Ishikawa (cell line): Measurements from ENCODE around the gene TMEM253.

Source experiments
- CEBPB ChIP-seq: IDR thresholded peaks from 2 replicates; pipeline ENCODE4 v1.6.1; 2012
- CREB1 ChIP-seq: IDR thresholded peaks from 2 replicates; pipeline ENCODE4 v1.6.1; 2012; ENCODE audit warnings: low read depth
- EGR1 ChIP-seq: IDR thresholded peaks from 2 replicates; pipeline ENCODE4 v1.6.1; 2012
- EP300 ChIP-seq: IDR thresholded peaks from 2 replicates; pipeline ENCODE4 v1.6.1; 2012; ENCODE audit warnings: borderline replicate concordance
- FOXM1 ChIP-seq: IDR thresholded peaks from 2 replicates; pipeline ENCODE4 v1.6.1; 2012; ENCODE audit warnings: low read depth, borderline replicate concordance
- MAX ChIP-seq: IDR thresholded peaks from 2 replicates; pipeline ENCODE4 v1.6.1; 2012
- NFIC ChIP-seq: IDR thresholded peaks from 2 replicates; pipeline ENCODE4 v1.6.1; 2012
- RAD21 ChIP-seq: IDR thresholded peaks from 2 replicates; pipeline ENCODE4 v1.6.1; 2012; ENCODE audit warnings: low read depth
- TAF1 ChIP-seq: IDR thresholded peaks from 2 replicates; pipeline ENCODE4 v1.6.1; 2012; ENCODE audit warnings: low read depth, mild to moderate bottlenecking
- TCF12 ChIP-seq: IDR thresholded peaks from 2 replicates; pipeline ENCODE4 v1.6.1; 2012; ENCODE audit warnings: low read depth
- TEAD4 ChIP-seq: IDR thresholded peaks from 2 replicates; pipeline ENCODE4 v1.6.1; 2012
- YY1 ChIP-seq: IDR thresholded peaks from 2 replicates; pipeline ENCODE4 v1.6.1; 2012; ENCODE audit warnings: low read depth
- ZBTB7A ChIP-seq: IDR thresholded peaks from 2 replicates; pipeline ENCODE4 v1.6.1; 2012; ENCODE audit warnings: low read depth
- TF ChIP-seq, protein P1 (sequence below): IDR thresholded peaks from 2 replicates; pipeline ENCODE4 v1.6.1; 2012
- TF ChIP-seq, protein P2 (sequence below): IDR thresholded peaks from 2 replicates; pipeline ENCODE4 v1.6.1; 2012; ENCODE audit warnings: low read depth, mild to moderate bottlenecking

The TMEM253 gene

GRCh38 chr14:21133901-21134300 lies 33.0 kb downstream of the TMEM253 start:
- TF ChIP-seq FOXM1 (no peak), TCF12 (no peak), ZBTB7A (no peak)

DNA sequence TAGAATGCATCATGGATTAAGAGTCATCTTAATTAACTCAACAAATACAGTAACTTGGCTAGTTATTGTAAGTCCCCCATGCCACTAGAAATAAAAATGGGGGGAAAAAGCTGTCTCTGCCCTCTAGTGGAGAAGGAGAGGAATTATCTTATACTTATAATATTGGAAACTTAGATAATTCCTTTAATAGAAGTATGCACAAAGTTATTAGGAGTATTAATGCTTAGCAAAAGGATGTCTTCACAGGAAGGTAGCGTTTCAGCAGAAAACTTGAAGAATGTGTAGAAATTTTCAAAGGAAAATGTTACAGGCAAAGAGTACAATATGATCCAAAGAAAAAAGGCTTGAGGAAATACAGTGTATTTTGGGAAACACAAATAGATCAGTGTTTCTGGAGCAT lies 35.2 kb downstream of the TMEM253 start:
- TF ChIP-seq CEBPB = no peak
- peak; percentile 70 for TF ChIP-seq RAD21
- no peak for TF ChIP-seq MAX
- TF ChIP-seq ZBTB7A = no peak

DNA sequence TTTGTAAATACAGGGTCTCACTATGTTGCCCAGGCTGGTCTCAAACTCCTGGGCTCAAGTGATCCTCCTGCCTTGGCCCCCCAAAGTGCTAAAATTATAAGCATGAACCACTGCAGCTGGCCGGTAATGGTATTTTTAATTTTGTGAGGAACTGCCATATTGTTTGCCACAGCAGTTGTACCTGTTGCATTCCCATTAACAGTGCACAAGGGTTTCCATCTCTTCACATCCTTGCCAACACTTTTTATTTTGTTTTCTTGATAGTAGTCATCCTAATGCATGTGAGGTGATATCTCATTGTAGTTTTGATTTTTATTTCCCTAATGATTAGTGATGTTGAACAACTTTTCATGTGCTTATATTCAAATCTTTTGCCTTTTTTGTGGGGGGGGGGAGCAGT lies 41.5 kb downstream of the TMEM253 start:
- TF ChIP-seq FOXM1 = no peak
- TF ChIP-seq RAD21 = no peak
- TF ChIP-seq, protein P1, sequence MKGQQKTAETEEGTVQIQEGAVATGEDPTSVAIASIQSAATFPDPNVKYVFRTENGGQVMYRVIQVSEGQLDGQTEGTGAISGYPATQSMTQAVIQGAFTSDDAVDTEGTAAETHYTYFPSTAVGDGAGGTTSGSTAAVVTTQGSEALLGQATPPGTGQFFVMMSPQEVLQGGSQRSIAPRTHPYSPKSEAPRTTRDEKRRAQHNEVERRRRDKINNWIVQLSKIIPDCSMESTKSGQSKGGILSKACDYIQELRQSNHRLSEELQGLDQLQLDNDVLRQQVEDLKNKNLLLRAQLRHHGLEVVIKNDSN = no peak
- TF ChIP-seq MAX = no peak
- TF ChIP-seq EGR1 = no peak
- TF ChIP-seq, protein P2, sequence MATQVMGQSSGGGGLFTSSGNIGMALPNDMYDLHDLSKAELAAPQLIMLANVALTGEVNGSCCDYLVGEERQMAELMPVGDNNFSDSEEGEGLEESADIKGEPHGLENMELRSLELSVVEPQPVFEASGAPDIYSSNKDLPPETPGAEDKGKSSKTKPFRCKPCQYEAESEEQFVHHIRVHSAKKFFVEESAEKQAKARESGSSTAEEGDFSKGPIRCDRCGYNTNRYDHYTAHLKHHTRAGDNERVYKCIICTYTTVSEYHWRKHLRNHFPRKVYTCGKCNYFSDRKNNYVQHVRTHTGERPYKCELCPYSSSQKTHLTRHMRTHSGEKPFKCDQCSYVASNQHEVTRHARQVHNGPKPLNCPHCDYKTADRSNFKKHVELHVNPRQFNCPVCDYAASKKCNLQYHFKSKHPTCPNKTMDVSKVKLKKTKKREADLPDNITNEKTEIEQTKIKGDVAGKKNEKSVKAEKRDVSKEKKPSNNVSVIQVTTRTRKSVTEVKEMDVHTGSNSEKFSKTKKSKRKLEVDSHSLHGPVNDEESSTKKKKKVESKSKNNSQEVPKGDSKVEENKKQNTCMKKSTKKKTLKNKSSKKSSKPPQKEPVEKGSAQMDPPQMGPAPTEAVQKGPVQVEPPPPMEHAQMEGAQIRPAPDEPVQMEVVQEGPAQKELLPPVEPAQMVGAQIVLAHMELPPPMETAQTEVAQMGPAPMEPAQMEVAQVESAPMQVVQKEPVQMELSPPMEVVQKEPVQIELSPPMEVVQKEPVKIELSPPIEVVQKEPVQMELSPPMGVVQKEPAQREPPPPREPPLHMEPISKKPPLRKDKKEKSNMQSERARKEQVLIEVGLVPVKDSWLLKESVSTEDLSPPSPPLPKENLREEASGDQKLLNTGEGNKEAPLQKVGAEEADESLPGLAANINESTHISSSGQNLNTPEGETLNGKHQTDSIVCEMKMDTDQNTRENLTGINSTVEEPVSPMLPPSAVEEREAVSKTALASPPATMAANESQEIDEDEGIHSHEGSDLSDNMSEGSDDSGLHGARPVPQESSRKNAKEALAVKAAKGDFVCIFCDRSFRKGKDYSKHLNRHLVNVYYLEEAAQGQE = no peak
- TF ChIP-seq TAF1 = no peak
- TF ChIP-seq CREB1 = no peak
- no peak for TF ChIP-seq EP300
- no peak for TF ChIP-seq NFIC
- no peak for TF ChIP-seq CEBPB
- TF ChIP-seq TCF12 = no peak
- no peak for TF ChIP-seq ZBTB7A
- TF ChIP-seq YY1 = no peak
- TF ChIP-seq TEAD4 = no peak

- TF ChIP-seq TEAD4 (no peak), MAX (no peak), CREB1 (no peak), YY1 (no peak), TAF1 (no peak), FOXM1 (no peak), ZBTB7A (no peak), EP300 (no peak), RAD21 (no peak), EGR1 (no peak), CEBPB (no peak), TCF12 (no peak), NFIC (no peak)
- TF ChIP-seq, protein P2 = no peak
- TF ChIP-seq, protein P1 = no peak
Observed at GRCh38 chr14:21145437-21145836, 44.6 kb downstream of the TMEM253 start.

- TF ChIP-seq ZBTB7A (no peak), CEBPB (no peak), EP300 (no peak), MAX (no peak), TEAD4 (no peak), NFIC (no peak), FOXM1 (no peak), EGR1 (no peak), YY1 (no peak), RAD21 (no peak), TAF1 (no peak), TCF12 (no peak), CREB1 (no peak)
- TF ChIP-seq, protein P2 = no peak
- TF ChIP-seq, protein P1 = no peak
Observed at GRCh38 chr14:21149641-21150367, 48.9 kb downstream of the TMEM253 start.
